ENCODE results near the gene ADGRF1. TPM values are rescaled to one million over a fixed set of nuclear protein-coding genes. Genes with fewer than 3 reads are reported as not detected.

The ADGRF1 gene
- total and polyA plus RNA-seq, 5 donors from 2014 or later: not detected

DNA sequence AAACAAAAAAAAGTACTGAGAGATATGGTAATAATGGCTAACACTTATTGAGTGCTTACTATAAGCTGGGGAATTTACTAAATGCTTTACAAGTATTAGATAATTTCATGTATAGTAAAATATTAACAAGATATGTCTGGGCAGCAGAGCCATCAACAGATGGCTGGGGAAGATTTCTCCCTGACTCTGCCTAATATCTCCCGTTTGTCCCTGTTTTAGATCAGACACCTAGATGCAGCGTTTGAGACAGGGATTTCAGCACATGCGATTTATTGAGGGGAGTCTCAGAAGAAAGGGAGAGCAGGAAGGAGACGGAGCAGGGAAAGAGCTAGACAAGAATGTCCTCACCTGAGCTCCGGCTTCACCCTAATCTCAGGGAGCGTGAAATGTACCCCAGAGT is 36.9 kb upstream of the ADGRF1 start:
- no peaks in the 10 kb centered on the region for H3K4me1 ChIP-seq (ENCODE audit: control insufficient read depth, insufficient read depth, low read length, poor library complexity, severe bottlenecking)
- no peaks in the 10 kb centered on the region for H3K36me3 ChIP-seq (ENCODE audit: control insufficient read depth, insufficient read depth, low read length)
- H3K27ac Mint-ChIP-seq: no peak overlapping the region
- H3K9me3 Mint-ChIP-seq: peaks cover 0 to 2% (median 0%) of the 10 kb centered on the region in 7 donors
- H3K27me3 Mint-ChIP-seq: peaks cover 4% of the 10 kb centered on the region
- H3K27ac ChIP-seq (ENCODE audit: insufficient read depth, low read length, poor library complexity, severe bottlenecking): no peak overlapping the region
- ATAC-seq (ENCODE audit: low read depth in 2 of 2): no peak
- no peaks in the 10 kb centered on the region for H3K4me1 Mint-ChIP-seq
- H3K36me3 Mint-ChIP-seq: no peaks in the 10 kb centered on the region
- H3K9me3 ChIP-seq (ENCODE audit: control insufficient read depth in 2 of 2, low read length in 2 of 2): no peaks in the 10 kb centered on the region
- H3K4me3 ChIP-seq (ENCODE audit: low read depth, low read length): no peak overlapping the region
- DNase-seq: no peak
- H3K27me3 ChIP-seq (ENCODE audit: control insufficient read depth, insufficient read depth, low read length): no peaks in the 10 kb centered on the region
- no peak overlapping the region for H3K4me3 Mint-ChIP-seq

DNA sequence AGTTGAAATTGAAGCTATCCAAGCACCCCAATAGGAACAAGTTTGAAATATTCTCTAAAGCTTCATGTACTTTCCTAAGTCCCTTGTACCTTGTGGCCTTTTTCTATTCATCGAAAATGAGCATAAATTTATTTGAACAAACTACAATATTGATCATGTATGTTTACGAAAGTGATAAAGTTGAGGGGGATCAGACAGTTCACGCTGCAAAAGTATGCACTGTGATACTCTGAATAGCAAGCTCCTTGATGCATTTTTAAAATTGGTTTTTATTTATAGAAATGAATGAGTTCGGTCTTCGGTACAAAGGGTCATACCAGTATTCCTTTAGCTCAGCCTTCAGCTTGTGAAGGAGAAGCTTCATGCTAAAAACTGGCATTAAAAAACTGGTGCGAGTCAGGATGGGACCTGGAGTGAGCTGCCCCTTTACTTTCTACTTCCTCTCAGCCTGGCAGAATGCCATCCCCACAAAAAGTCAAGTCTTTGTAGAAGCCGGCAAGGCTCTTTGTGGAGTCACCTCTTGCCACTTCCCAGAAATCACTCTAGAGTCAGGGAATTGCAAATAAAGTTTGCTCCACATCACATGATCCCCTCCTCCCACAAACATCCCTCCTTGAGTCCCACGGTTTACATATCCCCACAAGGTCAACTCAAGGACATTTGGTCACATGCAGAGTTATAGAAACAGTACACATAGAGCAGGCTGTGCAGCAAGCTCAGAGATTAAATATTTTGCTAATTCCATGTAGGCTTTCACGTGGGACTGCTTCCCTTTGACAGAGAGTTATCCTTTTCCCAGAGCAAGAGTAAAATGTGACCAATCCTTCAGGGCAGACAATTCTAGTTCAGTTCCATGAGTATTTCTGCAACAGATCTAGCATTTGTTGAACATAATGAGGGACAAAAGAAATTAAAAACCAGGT is 34.6 kb upstream of the ADGRF1 start:
- Histone ChIP-seq H3K4me3 (ENCODE audit: low read depth, low read length) (no peak overlapping the region), H3K36me3 (ENCODE audit: control insufficient read depth, insufficient read depth, low read length) (no peaks in the 10 kb centered on the region), H3K9me3 (ENCODE audit: control insufficient read depth in 2 of 2, low read length in 2 of 2) (no peaks in the 10 kb centered on the region), H3K4me1 (ENCODE audit: control insufficient read depth, insufficient read depth, low read length, poor library complexity, severe bottlenecking) (no peaks in the 10 kb centered on the region), H3K27me3 (ENCODE audit: control insufficient read depth, insufficient read depth, low read length) (no peaks in the 10 kb centered on the region), H3K27ac (ENCODE audit: insufficient read depth, low read length, poor library complexity, severe bottlenecking) (no peak overlapping the region)
- H3K4me1 Mint-ChIP-seq: no peaks in the 10 kb centered on the region
- no peak overlapping the region for H3K4me3 Mint-ChIP-seq
- H3K36me3 Mint-ChIP-seq: no peaks in the 10 kb centered on the region
- ATAC-seq (ENCODE audit: low read depth in 2 of 2): no peak
- no peak overlapping the region for H3K27ac Mint-ChIP-seq
- peaks cover 4% of the 10 kb centered on the region for H3K27me3 Mint-ChIP-seq
- DNase-seq: no peak
- peaks cover 0 to 2% (median 0%) of the 10 kb centered on the region in 7 donors for H3K9me3 Mint-ChIP-seq

DNA sequence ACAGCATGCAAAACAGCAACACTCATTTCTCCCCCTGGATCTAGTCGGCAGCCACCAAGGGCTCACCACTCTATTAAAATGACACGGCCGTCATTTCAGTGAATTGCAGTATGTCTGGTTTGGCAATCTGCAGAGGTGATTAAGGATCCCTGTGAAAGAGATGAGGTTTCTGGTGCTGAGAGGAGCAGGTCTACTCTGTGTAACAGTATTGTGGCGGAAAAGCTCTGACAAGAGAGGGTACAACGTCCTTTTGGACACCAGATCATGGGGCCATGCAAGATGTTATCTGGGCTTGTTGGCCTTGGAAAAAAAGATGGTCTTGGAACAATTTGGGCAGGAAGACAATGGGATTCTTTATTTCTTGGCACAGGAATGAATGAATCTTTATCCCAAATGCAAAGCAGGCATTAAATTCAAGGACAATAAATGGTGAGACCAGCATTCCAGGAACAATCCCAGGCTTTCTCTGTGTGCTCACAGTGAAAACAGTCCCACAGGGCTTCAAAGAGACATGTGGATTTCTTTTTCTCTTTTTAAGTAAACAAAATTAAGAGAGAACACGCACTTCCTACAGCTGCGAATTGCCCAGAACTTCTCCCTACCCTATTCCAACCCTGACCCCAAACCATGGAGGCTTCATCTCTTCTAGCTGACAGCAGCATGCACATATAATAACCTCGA is 33.7 kb upstream of the ADGRF1 start:
- H3K27me3 ChIP-seq (ENCODE audit: control insufficient read depth, insufficient read depth, low read length): no peaks in the 10 kb centered on the region
- peaks cover 0 to 3% (median 0%) of the 10 kb centered on the region in 7 donors for H3K9me3 Mint-ChIP-seq
- H3K36me3 ChIP-seq (ENCODE audit: control insufficient read depth, insufficient read depth, low read length): no peaks in the 10 kb centered on the region
- H3K27ac Mint-ChIP-seq: no peak overlapping the region
- no peak for ATAC-seq (ENCODE audit: low read depth in 2 of 2)
- DNase-seq: no peak
- no peaks in the 10 kb centered on the region for H3K4me1 Mint-ChIP-seq
- no peaks in the 10 kb centered on the region for H3K4me1 ChIP-seq (ENCODE audit: control insufficient read depth, insufficient read depth, low read length, poor library complexity, severe bottlenecking)
- H3K27me3 Mint-ChIP-seq: peaks cover 4% of the 10 kb centered on the region
- no peaks in the 10 kb centered on the region for H3K36me3 Mint-ChIP-seq
- no peak overlapping the region for H3K4me3 ChIP-seq (ENCODE audit: low read depth, low read length)
- H3K27ac ChIP-seq (ENCODE audit: insufficient read depth, low read length, poor library complexity, severe bottlenecking): no peak overlapping the region
- no peaks in the 10 kb centered on the region for H3K9me3 ChIP-seq (ENCODE audit: control insufficient read depth in 2 of 2, low read length in 2 of 2)
- H3K4me3 Mint-ChIP-seq: no peak overlapping the region

DNA sequence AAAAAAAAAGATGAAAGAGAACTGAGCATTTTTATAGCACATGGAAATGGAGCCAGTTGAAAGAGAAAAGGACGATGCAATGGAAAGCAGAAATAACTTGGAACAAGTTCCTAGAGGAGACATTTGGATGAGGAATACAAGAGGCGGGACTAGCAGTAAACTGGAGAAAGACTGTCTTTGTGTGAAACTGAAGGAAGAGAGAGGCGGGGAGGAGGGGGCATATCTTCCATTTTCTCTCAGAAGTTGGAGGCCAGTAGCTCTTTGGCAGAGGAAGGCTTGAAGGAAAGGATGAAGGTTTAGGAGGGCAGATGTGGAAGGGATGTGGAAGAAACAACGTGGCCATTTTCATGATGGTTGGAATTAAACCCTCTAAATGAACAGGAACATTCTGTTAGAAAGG is 33.0 kb upstream of the ADGRF1 start:
- Mint-ChIP-seq H3K36me3 (no peaks in the 10 kb centered on the region), H3K4me1 (no peaks in the 10 kb centered on the region), H3K27ac (no peak overlapping the region), H3K9me3 (peaks cover 0 to 3% (median 0%) of the 10 kb centered on the region in 7 donors), H3K27me3 (no peaks in the 10 kb centered on the region), H3K4me3 (no peak overlapping the region)
- H3K27ac ChIP-seq (ENCODE audit: insufficient read depth, low read length, poor library complexity, severe bottlenecking): no peak overlapping the region
- no peaks in the 10 kb centered on the region for H3K9me3 ChIP-seq (ENCODE audit: control insufficient read depth in 2 of 2, low read length in 2 of 2)
- H3K4me1 ChIP-seq (ENCODE audit: control insufficient read depth, insufficient read depth, low read length, poor library complexity, severe bottlenecking): no peaks in the 10 kb centered on the region
- no peaks in the 10 kb centered on the region for H3K36me3 ChIP-seq (ENCODE audit: control insufficient read depth, insufficient read depth, low read length)
- no peaks in the 10 kb centered on the region for H3K27me3 ChIP-seq (ENCODE audit: control insufficient read depth, insufficient read depth, low read length)
- ATAC-seq (ENCODE audit: low read depth in 2 of 2) (no peak), DNase-seq (no peak)
- H3K4me3 ChIP-seq (ENCODE audit: low read depth, low read length): no peak overlapping the region

DNA sequence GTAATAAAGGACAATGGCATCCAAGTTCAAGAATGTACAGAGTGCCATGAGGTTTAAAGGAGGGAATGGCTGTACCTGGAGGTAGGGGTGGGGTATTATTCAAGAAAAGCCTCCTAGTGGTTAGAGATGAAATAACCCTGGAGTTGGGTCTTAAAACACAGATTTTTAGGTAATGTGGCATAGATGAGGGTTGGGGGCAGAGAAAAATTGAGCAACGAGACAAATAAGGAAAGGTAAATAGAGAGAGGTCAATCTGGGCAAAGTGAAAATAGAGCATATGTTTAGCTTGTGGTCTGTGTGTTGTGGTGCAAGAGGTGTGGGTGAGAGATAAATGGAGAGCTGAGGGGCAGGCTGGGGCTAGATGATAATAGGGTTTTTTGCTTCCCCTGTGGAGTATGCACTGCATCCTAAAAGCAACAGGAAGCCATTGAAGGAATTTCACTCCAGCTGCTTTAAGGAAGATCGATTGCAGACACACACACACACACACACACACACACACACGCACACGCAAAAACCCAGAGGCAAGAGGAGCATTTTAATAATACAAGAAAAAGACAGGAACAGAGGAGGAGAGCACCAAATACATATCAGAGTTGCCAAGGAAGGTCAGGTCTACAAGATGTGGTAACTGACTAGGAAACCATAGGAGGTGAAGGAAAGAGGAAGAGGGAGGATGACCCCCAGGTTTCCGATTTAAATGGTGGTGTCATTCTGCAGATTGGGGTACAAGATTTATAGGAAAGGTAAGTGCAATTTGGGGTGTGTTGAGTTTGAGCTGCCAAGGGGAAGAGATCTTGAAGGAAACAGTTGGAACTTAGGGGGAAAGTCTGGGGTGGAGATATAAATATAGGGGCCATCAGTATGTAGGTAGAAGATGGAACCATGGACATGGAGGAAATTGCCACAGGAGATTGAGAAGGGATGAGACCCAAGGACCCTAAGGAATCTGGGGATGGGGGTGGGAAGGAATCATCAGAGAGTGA is 31.3 kb upstream of the ADGRF1 start:
- Mint-ChIP-seq H3K9me3 (peaks cover 0 to 3% (median 0%) of the 10 kb centered on the region in 7 donors), H3K27ac (no peak overlapping the region), H3K36me3 (no peaks in the 10 kb centered on the region), H3K27me3 (no peaks in the 10 kb centered on the region), H3K4me1 (no peaks in the 10 kb centered on the region), H3K4me3 (no peak overlapping the region)
- ATAC-seq (ENCODE audit: low read depth in 2 of 2) (no peak), DNase-seq (no peak)
- H3K4me1 ChIP-seq (ENCODE audit: control insufficient read depth, insufficient read depth, low read length, poor library complexity, severe bottlenecking): no peaks in the 10 kb centered on the region
- no peak overlapping the region for H3K27ac ChIP-seq (ENCODE audit: insufficient read depth, low read length, poor library complexity, severe bottlenecking)
- no peak overlapping the region for H3K4me3 ChIP-seq (ENCODE audit: low read depth, low read length)
- no peaks in the 10 kb centered on the region for H3K9me3 ChIP-seq (ENCODE audit: control insufficient read depth in 2 of 2, low read length in 2 of 2)
- H3K27me3 ChIP-seq (ENCODE audit: control insufficient read depth, insufficient read depth, low read length): no peaks in the 10 kb centered on the region
- H3K36me3 ChIP-seq (ENCODE audit: control insufficient read depth, insufficient read depth, low read length): no peaks in the 10 kb centered on the region

DNA sequence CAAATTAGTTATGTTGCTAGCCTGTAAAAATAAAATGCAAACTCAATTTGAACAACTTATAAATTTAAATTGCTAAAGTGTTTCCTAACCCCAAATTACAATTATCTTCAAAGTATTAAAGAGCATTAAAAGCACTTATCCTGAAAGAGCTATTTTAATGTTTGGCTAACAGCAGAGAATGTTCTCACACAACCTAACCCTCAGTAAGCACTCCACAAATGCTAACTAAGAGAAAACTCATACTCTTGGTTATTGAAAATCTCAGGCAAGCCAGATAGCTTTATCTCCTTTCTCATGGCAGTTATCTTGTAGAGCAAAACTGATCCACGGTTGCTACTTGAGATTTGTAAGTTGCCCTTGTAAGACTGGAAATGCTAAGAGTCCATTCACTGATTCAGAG is 30.5 kb upstream of the ADGRF1 start:
- Histone ChIP-seq H3K27ac (ENCODE audit: insufficient read depth, low read length, poor library complexity, severe bottlenecking) (no peak overlapping the region), H3K27me3 (ENCODE audit: control insufficient read depth, insufficient read depth, low read length) (no peaks in the 10 kb centered on the region), H3K36me3 (ENCODE audit: control insufficient read depth, insufficient read depth, low read length) (no peaks in the 10 kb centered on the region), H3K4me1 (ENCODE audit: control insufficient read depth, insufficient read depth, low read length, poor library complexity, severe bottlenecking) (no peaks in the 10 kb centered on the region), H3K9me3 (ENCODE audit: control insufficient read depth in 2 of 2, low read length in 2 of 2) (no peaks in the 10 kb centered on the region), H3K4me3 (ENCODE audit: low read depth, low read length) (no peak overlapping the region)
- no peaks in the 10 kb centered on the region for H3K36me3 Mint-ChIP-seq
- no peaks in the 10 kb centered on the region for H3K27me3 Mint-ChIP-seq
- H3K27ac Mint-ChIP-seq: no peak overlapping the region
- H3K4me3 Mint-ChIP-seq: no peak overlapping the region
- H3K9me3 Mint-ChIP-seq: peaks cover 0 to 3% (median 0%) of the 10 kb centered on the region in 7 donors
- no peak for ATAC-seq (ENCODE audit: low read depth in 2 of 2)
- no peak for DNase-seq
- no peaks in the 10 kb centered on the region for H3K4me1 Mint-ChIP-seq

DNA sequence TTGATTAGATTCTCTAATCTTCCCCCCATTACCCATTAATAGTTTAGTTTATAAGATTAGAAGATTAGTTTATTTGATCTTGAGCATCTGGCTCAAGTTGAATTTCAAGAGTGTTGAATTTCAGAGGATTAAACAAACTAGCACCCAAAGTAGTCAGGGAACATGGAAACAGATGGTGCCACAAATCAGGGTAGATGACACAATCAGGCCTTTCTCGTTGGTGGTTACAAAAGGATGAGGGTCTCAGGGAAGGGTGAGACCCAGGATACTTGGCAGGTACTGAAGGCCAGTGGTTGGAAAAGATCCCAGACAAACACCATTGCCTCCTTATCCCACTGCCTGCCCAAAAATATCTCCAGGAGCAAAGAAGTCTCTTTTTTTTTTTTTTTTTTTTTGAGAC is 29.5 kb upstream of the ADGRF1 start:
- no peaks in the 10 kb centered on the region for H3K4me1 Mint-ChIP-seq
- Histone ChIP-seq H3K27ac (ENCODE audit: insufficient read depth, low read length, poor library complexity, severe bottlenecking) (no peak overlapping the region), H3K4me3 (ENCODE audit: low read depth, low read length) (no peak overlapping the region), H3K36me3 (ENCODE audit: control insufficient read depth, insufficient read depth, low read length) (no peaks in the 10 kb centered on the region), H3K27me3 (ENCODE audit: control insufficient read depth, insufficient read depth, low read length) (no peaks in the 10 kb centered on the region), H3K9me3 (ENCODE audit: control insufficient read depth in 2 of 2, low read length in 2 of 2) (no peaks in the 10 kb centered on the region), H3K4me1 (ENCODE audit: control insufficient read depth, insufficient read depth, low read length, poor library complexity, severe bottlenecking) (no peaks in the 10 kb centered on the region)
- no peak overlapping the region for H3K4me3 Mint-ChIP-seq
- H3K9me3 Mint-ChIP-seq: peaks cover 0 to 3% (median 0%) of the 10 kb centered on the region in 7 donors
- H3K27me3 Mint-ChIP-seq: no peaks in the 10 kb centered on the region
- no peak for DNase-seq
- no peaks in the 10 kb centered on the region for H3K36me3 Mint-ChIP-seq
- no peak overlapping the region for H3K27ac Mint-ChIP-seq
- no peak for ATAC-seq (ENCODE audit: low read depth in 2 of 2)

All from CD4-positive, CD25-positive, alpha-beta regulatory T cell (primary cell).